HG02588 (cell line): ENCODE data around the gene OR51L1.
"Not testable (repeated sequence)": the region's sequence is repeated elsewhere in the genome, so short reads cannot be mapped to it uniquely, and the experiment has no call there.

Source experiments
- ATAC-seq: cut with Tn5 transposase; IDR thresholded peaks from one replicate; pipeline ENCODE4 v1.9.1; 2021; ENCODE audit warnings: mild to moderate bottlenecking, moderate library complexity; ENCODE audit not compliant: unreplicated experiment

Gene OR51L1, protein sequence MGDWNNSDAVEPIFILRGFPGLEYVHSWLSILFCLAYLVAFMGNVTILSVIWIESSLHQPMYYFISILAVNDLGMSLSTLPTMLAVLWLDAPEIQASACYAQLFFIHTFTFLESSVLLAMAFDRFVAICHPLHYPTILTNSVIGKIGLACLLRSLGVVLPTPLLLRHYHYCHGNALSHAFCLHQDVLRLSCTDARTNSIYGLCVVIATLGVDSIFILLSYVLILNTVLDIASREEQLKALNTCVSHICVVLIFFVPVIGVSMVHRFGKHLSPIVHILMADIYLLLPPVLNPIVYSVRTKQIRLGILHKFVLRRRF

DNA sequence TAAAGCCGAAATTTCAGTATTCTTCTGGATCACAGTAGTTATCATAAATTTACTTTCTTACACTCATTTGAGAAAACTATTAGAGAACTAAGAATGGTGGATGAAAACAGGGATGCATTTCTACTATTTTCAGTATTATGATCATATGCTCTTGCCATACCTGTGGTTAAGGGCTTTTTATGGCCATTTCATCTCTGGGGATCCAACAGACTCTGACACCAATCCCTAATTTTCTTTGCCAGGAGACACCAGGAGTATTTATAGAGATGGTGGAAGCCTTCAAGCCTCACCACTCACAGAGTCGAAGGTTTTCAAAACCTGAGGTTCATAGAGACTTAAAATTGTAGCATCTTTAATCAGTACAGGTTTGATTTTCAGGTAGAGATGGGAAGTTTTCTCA, at the start of gene OR51L1:
TSS of gene OR51L1 (plus strand) at position 301 of the 400 bp plus-strand sequence. CDS start 4,132 bp downstream, outside the sequence.
- ATAC-seq: no peak

DNA sequence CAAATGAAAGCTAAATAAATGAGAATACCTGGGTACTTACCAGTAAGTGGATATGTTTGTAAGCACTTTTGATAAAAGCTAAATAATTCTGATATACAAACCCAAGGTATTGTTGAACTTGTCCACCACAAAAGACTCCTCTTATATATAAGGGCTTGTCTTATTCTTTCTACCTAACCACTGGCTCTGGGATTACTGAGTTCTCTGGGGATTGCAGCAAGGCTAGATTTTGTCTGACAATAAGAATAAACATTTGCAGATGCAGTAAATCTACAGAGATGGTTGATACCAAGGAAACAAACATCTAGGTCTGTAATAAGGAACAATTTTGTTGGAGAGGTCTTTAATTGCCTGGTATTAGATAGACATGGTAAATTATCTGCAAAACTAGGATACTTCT, 47.1 kb upstream of the OR51L1 start, which contains the start of gene OR51A4:
TSS of gene OR51A4 (minus strand) at position 101 of the 400 bp plus-strand sequence. CDS start 505 bp downstream, outside the sequence.
- ATAC-seq: no peak

DNA sequence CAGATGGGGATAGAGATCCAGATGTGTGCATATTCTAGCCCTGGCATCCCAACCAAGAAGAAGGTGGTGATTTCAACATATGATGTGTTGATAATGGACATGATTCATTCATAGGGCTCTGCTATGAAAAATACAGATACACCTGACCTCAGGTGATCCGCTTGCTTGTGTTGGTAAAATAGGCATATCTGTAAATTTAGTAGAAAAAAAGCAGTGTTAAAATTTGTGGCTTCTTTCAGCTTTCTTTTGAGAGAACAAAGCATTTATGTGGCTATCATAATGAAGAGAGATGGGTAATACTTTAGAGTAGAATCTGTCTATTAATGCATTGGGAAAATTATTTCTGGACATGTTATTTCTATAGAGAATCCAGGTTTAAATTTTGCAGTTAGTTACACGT, 39.0 kb upstream of the OR51L1 start, which contains the start of gene OR51A2:
TSS of gene OR51A2 (minus strand) at position 101 of the 400 bp plus-strand sequence. CDS start at position 101, 0 bp downstream.
- not testable (repeated sequence) for ATAC-seq

DNA sequence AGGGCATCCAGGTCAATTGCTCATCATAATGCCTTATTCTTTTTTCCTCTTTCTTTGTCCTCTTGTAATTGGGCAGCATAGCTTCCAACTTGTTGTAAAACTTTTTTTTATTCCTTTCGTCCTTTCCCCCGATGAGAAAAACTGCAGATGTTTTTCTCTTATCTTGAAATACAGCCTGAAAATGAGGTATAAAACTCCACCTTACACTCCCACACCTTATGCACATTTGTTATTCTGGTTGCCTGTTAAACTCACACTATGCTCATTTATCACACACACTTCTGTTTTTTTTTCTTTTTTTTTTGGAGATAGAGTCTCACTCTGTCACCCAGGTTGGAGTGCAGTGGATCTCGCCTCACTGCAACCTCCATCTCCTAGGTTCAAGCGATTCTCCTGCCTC, 37.3 kb upstream of the OR51L1 start:
- no peak for ATAC-seq

DNA sequence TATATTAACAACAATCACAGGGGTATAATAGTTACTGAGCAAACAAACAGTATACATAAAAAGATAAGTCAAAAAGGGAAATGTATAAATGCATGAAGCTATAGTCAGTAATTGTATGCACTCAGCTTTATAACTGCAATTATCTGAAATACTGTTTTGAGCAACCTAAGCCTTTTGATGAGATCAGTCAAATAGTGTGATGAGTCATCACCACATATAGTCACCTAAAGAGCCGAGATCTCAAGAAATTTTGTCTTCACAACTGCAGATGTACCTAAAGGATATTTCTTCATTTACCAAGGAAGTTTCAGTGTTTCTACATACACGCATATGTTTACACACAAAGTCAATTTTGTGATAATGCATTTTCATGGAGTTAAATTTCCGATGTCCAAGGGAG, 33.8 kb upstream of the OR51L1 start:
- ATAC-seq: no peak

DNA sequence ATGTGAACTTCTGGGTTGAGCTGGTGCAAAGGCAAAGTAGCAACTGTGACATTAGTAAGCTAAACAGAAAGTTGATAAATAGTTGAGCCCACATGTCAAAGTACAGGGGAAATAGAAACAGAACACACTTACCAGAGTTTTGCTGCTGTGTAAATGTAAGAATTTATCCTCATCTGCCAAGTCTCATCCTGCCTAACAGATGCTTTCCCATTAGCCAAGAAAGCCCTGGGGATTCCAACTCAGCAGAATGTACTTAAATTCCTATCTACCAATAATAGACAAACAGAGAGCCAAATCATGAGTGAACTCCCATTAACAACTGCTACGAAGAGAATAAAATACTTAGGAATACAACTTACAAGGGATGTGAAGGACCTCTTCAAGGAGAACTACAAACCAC, 31.8 kb upstream of the OR51L1 start:
- no peak for ATAC-seq

DNA sequence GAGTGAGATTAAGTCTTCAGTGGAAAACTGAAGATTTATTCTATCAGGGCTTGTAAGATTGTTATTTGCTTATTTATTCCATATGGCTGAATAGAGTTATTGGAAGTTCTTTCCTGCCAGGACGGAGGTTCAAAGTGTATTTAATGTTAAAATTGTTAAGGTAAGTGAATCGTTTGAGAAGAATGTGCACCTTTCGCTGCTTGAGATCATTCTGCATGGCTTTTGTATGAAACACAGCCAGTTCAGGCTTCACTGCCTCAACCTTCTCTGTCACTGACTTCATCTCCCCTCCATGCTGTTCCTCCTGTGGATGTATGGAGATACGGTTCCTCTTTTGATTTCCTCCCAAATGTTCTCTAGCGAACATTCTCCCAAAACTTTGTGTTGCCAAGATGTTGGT, 19.2 kb upstream of the OR51L1 start:
- ATAC-seq: no peak

DNA sequence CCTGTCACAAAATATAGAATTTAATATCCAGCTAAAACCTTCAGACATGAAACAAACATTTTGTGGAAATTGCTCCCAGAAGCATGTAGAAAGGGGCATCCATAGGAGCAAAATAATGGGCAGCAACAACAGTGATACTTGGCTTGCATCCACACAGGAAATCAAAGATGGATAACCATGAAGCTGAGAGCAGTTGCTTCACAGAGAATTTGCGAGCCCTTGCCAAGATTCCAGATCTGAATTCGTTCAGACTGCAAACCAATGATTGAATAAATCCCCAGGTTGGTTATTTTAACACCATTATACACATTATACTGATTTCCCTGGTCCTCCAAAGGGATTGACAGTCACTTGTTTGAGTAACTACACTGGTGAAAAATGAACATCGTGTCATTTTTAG, 15.6 kb upstream of the OR51L1 start:
- ATAC-seq: no peak

DNA sequence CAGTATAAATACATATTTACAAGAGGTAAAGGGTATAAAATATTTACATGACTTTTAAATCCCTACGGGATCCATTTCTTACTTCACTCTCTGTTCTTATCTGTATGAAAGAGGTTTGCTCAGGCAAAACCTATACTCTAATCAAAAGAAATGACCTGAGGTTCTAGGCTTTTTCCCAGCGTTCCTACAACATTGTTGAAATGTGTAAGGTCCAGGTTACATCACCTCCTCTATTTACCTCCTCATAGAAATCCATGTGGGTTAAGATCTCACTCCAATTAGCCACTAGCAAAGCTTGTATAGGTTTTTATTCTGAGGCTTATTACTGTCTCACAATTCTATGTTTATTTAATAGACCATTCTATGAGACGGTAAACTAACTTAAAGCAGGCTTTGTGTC, 12.0 kb upstream of the OR51L1 start:
- ATAC-seq: no peak

DNA sequence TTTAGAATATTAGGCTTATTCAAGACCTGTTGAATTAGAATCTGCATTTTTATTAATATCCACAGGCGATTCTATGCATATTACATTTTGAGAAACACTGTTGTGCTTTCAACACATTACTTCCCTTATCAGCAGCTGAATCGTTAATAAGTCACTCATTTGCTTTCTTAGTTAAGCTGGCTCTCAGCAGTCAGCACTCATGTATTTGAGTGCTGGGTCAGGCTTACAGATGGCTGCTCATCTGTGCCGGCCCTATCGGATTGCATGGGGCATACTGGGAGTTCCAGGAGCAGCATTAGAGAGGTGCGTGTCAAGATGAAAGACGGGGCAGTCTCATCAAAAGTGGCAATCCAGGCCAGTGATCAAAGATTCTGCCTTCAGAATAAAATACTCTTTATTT, 10.8 kb upstream of the OR51L1 start:
- ATAC-seq: no peak

DNA sequence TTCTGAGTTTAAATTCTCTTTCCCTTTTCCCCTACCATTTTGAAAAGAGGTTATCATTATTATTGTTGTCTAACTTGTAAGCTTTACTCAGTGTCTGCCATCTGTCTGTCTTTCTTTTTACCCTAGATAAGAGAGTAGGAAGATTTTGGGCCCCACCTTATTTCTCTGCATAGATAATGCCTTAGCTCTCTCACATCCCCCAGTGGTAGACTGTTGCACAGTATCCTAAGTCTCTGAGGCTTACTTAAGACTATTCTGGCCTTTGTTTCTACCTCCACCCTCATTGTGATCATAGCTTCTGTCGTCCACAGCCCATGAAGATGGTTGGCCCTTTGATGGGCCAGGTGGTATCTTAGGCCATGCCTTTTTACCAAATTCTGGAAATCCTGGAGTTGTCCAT, 3.6 kb upstream of the OR51L1 start:
- ATAC-seq: no peak

DNA sequence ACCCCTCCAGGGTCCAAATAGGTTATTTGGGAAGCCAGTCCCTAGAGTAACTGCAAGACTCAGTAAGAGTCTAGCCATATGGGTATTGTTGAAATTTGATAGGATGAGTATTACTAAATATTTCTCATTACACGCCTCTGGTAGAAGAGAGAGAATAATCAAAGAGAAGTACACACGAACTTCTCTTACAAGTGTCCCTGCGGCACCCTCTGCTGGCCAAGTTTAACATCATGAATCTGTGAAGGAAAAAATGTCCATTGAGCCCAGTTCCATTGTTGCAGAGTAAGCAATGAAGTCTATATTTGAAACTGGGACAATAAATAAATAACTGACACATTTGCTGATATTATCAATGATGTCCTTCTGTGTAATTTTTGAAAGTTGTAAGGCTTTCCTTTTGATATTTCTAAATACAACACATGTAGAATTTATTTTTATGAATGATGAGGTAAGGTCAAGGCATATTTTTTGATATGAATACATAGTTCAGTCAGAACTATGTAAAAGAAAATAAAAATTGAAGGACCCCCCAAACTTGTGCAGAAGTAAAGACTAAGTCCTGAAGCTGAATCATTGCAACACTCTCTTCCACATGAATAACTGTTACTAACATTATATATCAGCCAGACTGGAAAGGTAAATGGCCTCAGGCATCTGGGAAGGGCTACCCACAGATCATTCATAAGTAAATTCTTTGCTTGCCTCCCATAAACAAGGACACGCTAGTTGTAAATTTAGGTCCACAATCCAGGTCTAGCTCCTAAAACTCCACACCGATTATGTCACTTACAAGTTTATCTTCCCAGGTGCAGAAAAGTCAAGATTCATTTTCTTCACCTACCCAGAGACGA, 10.0 kb downstream of the OR51L1 start:
- ATAC-seq: no peak

DNA sequence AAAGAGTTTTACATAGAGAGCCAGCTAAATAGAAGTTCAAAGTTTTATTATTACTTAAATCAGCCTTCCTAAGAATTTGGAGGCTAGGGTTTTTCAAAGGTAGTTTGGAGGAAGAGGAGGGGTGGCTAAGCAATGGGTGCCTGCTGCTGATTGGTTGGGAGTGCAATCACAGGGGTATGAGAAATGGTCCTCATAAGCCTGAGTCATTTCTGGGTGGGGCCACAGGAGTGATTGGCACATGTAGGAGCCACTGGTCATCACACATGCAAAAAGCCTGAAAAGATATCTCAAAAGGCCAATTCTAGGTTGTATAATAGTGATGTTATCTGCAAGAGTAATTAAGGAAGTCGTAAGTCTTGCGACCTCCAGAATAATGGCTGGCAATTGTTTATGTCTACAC, 12.9 kb downstream of the OR51L1 start:
- ATAC-seq: no peak

DNA sequence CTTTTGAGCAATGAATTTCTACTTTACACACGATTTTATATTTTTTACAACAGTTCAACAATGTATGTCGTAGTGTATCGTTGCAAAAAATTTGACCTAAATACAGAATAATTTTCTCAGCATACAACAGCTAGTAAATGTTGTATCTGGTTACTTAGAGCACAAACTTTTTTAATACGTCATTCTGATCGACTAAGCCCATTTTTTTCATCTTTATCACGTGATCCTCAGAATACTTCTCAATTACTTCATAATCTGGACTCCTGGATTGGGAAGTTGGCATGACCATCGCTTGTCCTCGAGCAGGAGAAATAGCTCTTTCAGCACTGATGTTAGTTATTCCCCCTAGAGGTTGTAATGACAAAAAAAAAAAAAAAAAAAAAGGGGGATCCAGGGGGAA, 16.6 kb downstream of the OR51L1 start:
- ATAC-seq: no peak

DNA sequence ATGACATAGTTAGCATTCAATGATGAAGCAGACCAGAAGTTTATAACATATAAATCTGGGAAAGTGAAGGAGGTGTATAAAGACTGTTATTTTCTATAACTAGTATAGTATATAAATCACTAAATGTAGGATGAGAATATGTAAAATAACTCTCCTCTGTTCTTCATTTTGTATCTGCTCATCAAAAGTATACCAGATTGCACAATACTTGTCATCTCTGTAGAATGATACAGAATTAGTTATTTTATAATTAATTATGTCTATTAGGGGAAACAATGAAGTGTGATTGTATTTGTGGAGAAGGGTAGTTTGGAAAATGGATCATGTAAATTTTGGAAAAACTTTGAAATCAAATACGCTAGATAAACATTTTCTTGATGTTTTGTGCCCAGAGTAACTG, 18.4 kb downstream of the OR51L1 start:
- ATAC-seq: no peak

DNA sequence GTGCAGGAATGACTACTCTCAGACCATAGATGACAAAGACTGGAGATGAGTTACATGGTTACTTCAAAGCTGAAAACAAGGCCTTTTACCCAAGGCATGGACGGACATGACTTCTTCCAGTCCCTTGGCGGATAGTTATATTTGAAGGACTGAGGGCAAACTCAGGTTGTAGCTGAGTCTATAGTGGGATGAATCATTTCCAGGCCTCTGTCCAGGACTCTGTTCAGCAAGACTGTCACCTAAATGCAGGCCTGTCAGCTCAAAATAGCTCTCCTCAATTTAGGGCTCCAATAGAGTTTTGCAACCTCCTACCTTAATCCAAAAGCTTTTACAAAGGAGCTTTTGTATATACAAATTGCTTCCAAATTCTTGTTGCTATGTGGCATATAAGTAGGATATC, 27.3 kb downstream of the OR51L1 start:
- ATAC-seq: no peak

DNA sequence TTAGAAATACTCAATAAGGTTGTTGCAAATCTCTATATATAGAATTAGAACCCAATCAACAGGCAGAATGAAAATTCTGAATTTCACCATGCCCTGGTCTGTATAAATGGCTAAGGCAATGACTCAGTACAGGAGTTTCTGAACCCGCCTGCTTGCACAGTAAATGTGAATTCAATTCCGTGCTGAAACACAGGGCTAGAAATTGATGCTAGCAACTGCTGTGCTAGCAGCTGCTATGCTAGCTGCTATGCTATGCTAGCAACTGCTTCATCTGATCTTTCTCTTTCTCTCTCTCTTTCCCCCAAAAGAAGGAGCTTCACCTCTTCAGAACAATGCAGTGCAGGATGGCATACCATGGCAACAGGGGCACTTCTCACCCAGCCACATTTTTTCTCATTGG, 42.0 kb downstream of the OR51L1 start:
- no peak for ATAC-seq

DNA sequence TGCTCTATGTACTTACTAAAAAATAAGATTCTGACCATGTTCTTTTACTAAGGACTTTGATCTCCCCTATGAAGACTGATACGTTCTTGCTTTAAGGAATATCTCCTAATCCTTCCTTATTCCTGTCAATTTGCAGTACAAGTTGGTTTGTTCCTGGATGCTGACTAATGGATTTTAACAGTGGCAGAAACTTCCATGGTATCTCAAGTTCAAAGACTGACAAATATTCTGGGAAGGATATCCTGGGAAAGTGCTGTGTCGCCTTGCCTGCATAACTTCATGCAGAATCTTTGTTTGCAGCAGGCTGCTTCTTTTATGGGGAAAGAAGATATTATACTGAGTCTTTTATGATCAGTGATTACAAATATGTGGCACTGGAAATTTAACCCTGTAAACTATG, 43.3 kb downstream of the OR51L1 start:
- ATAC-seq: no peak

DNA sequence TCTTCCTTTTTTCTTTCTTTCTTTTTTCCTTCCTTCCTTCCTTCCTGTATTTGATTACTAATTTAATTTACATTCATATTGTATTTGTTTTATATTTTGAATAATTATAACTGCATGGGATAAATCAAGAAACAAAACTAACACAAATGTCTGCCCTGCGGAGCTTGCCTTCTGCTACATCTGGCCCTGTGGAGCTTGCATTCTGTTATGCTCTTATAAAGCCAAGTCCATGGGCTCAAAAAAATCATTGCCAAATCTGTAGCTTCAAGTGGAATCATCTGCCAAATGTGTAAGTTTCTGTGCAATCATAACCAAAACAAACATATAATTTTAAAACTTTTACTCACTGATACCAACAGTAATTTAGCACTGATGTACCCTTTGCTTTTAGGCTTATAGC, 43.7 kb downstream of the OR51L1 start:
- ATAC-seq: no peak

DNA sequence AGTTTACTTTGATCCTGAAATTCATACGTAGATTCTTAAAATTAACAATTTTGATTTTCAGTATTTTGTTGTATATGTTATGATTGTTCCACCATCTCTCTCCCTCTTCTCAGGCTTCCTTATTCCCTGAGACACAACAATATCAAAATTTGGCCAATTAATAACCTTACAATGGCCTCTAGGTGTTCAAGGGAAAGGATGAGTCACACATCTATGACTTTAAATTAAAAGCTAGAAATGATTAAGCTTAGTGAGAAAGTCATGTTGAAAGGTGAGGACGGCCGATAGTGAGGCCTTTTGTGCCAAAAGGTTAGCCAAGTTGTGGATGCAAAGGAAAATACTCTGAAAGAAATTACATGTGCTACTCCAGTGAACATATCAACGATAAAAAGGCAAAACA, 46.2 kb downstream of the OR51L1 start:
- ATAC-seq: no peak

DNA sequence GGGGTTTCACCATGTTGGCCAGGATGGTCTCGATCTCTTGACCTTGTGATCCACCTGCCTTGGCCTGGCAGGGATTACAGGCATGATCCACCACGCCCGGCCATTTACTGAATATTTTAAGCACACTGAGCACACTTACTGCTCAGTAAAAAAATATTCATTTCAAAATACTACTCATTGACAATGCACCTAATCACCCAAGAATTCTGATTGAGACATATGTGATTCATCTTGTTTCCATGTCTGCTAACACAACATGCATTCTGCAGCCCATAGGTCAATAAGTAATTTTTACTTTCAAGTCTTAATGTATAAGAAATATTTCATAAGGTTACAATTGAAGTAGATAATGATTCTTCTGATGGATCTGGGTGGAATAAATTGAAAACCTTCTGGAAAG, 47.4 kb downstream of the OR51L1 start:
- no peak for ATAC-seq

DNA sequence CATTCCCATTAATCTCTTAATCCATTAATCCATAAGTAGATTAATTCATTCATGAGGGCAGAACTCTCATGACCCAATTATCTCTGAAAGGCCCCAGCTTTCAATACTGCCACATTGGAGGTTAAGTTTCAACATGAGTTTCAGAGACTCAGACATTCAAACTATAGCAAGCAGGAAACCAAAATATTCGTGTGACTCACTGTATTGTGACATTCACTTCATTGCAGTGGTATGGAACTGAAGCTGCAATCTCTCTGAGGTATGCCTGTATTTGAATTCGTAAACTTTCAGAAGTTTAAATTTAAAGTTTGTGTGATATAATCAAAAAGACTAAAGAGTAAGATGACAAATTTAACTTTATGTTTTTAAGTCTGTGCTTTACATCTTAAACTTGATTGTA, 48.7 kb downstream of the OR51L1 start:
- ATAC-seq: no peak
